Adrenal gland (tissue), 12 donors: ENCODE measurements around the gene PDXDC1. TPM values are rescaled to one million over a fixed set of nuclear protein-coding genes. Genes with fewer than 3 reads are reported as not detected.

ENCODE experiments used
- DNase-seq, 7 donors: peaks; one replicate each; pipeline ENCODE4 v3.0.0-alpha.2; 2019 to 2020
- H3K27ac ChIP-seq, 5 donors: fragments of 200-600 bp; sonication (generic) in 4 of 5; 1 replicate in 3 of 5; 2 replicates in 2 of 5; pipeline versions ENCODE4 v1.5.1 to v1.8.0; 2016 to 2020; ENCODE audit warnings: mild to moderate bottlenecking in 1 of 5
- H3K27me3 ChIP-seq: fragments of 200-600 bp; 2 replicates; pipeline ENCODE4 v1.8.0; 2021
- H3K36me3 ChIP-seq, 2 donors: fragments of 200-600 bp; replicated peaks in 1 of 2; 1 replicate in 1 of 2; 2 replicates in 1 of 2; pipeline versions ENCODE4 v1.5.1 to v1.8.0; 2018 to 2022
- H3K4me1 ChIP-seq, 2 donors: fragments of 200-600 bp; replicated peaks in 1 of 2; 1 replicate in 1 of 2; 2 replicates in 1 of 2; pipeline versions ENCODE4 v1.5.1 to v1.8.0; 2018 to 2021
- H3K4me3 ChIP-seq, 4 donors: fragments of 200-600 bp; sonication (generic) in 3 of 4; one replicate each; pipeline ENCODE4 v1.5.1; 2016 to 2018
- H3K9me3 ChIP-seq, 3 donors: fragments of 200-600 bp; sonication (generic) in 1 of 3; replicated peaks in 1 of 3; 1 replicate in 2 of 3; 2 replicates in 1 of 3; pipeline versions ENCODE4 v1.5.1 to v1.8.0; 2016 to 2021
- POLR2A ChIP-seq, 2 donors: fragments of 450-650 bp; IDR thresholded peaks; one replicate each; pipeline ENCODE4 v1.6.1; 2017; ENCODE audit warnings: antibody characterized with exemption in 2 of 2, mild to moderate bottlenecking in 2 of 2, moderate library complexity in 1 of 2
- WGBS, 4 donors: extraction: QIAGEN DNeasy Blood & Tissue Kit in 2 of 4; methylation state at CpG; one replicate each; pipeline versions ENCODE4 v1.1.5 to v1.1.7; 2013 to 2017; 5-methylcytosine and 5-hydroxymethylcytosine counted together
- intact Hi-C, 2 donors: fragments of 100-400 bp; cut with DNase I; formaldehyde crosslinking; loops; one replicate each; pipeline versions ENCODE4 v1.14.1 to v1.15.0; 2022 to 2023
- polyA plus RNA-seq, 3 donors: library from polyadenylated mRNA; stranded (reverse); fragments of 200-250 nt in 2 of 3; fragments of 350-450 nt in 1 of 3; fragmentation: Illumina TruSeq in 1 of 3; extraction: RNeasy Lipid Tissue Mini Kit (QIAGEN cat#74804) in 1 of 3; gene quantifications; one replicate each; pipeline ENCODE4 v1.2.3, GENCODE V29; 2013 to 2014
- total RNA-seq, 9 donors: library from RNA; depleted of rRNA in 4 of 9; stranded (reverse); fragments of >200 nt in 4 of 9; fragments of 120-200 nt in 1 of 9; fragmentation: NEBNext Ultra II Directional in 1 of 9; extraction: Animal tissue kit (Norgen Biotek cat#: 25700) in 1 of 9; gene quantifications; one replicate each; pipeline versions ENCODE4 v1.1.0 to v1.2.4, GENCODE V29; 2013 to 2023
- TF ChIP-seq, protein P1 (sequence below), 6 experiments: fragments of 450-650 bp in 4 of 6; fragments of 200-600 bp in 2 of 6; sonication (generic) in 1 of 6; IDR thresholded peaks; 1 replicate in 5 of 6; 2 replicates in 1 of 6; pipeline versions ENCODE4 v1.5.1 to v1.8.0; 2016 to 2021; ENCODE audit warnings: antibody characterized with exemption in 6 of 6, mild to moderate bottlenecking in 2 of 6, moderate library complexity in 1 of 6
- donor health status: healthy with polysubstance abuse.
- donor health status: Bipolar disorder and iron deficiency.
- donor health status: DM: yes; HTN: yes; CAD: no.
- donor health status: DM: no; HTN: no; CAD: no.
- donor health status: DM: no; HTN: no; CAD: no.
- donor health status: DM: yes; HTN: yes; CAD: no.

PDXDC1 gene
- total and polyA plus RNA-seq, 12 donors: 38.9 to 81.5 (median 68.2) TPM

GRCh38 chr16:15034266-15035162 is 59.7 kb downstream of the PDXDC1 start:
- TF ChIP-seq POLR2A (IDR thresholded peaks at IDR 0.05): no peak
- TF ChIP-seq, protein P1, sequence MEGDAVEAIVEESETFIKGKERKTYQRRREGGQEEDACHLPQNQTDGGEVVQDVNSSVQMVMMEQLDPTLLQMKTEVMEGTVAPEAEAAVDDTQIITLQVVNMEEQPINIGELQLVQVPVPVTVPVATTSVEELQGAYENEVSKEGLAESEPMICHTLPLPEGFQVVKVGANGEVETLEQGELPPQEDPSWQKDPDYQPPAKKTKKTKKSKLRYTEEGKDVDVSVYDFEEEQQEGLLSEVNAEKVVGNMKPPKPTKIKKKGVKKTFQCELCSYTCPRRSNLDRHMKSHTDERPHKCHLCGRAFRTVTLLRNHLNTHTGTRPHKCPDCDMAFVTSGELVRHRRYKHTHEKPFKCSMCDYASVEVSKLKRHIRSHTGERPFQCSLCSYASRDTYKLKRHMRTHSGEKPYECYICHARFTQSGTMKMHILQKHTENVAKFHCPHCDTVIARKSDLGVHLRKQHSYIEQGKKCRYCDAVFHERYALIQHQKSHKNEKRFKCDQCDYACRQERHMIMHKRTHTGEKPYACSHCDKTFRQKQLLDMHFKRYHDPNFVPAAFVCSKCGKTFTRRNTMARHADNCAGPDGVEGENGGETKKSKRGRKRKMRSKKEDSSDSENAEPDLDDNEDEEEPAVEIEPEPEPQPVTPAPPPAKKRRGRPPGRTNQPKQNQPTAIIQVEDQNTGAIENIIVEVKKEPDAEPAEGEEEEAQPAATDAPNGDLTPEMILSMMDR (IDR thresholded peaks at IDR 0.05): no peak
- peak in 1 of 7 donors; percentile 22 for DNase-seq
- intact Hi-C loops: no loop called here
- Histone ChIP-seq H3K27ac (peak overlapping the region in 1 of 5 donors; percentile 63), H3K4me1 (no peaks in the 10 kb centered on the region), H3K4me3 (no peak overlapping the region), H3K9me3 (no peaks in the 10 kb centered on the region), H3K27me3 (no peaks in the 10 kb centered on the region), H3K36me3 (peaks cover 0 to 85% of the 10 kb centered on the region in 2 donors)
- 76 to 83% (median 82%) methylated on average over 22 to 23 of the region's 23 CpGs for WGBS, 4 donors

GRCh38 chr16:15035163-15035729 is 60.4 kb downstream of the PDXDC1 start:
- Histone ChIP-seq H3K27me3 (no peaks in the 10 kb centered on the region), H3K27ac (peak overlapping the region in 1 of 5 donors; percentile 63), H3K4me1 (no peaks in the 10 kb centered on the region), H3K4me3 (no peak overlapping the region), H3K36me3 (peaks cover 0 to 93% of the 10 kb centered on the region in 2 donors), H3K9me3 (no peaks in the 10 kb centered on the region)
- 83 to 88% (median 83%) methylated on average over 11 to 15 of the region's 15 CpGs for WGBS, 4 donors
- no peak for DNase-seq
- TF ChIP-seq, protein P1 (IDR thresholded peaks at IDR 0.05): no peak
- TF ChIP-seq POLR2A (IDR thresholded peaks at IDR 0.05): no peak
- intact Hi-C loops: no loop called here

DNA sequence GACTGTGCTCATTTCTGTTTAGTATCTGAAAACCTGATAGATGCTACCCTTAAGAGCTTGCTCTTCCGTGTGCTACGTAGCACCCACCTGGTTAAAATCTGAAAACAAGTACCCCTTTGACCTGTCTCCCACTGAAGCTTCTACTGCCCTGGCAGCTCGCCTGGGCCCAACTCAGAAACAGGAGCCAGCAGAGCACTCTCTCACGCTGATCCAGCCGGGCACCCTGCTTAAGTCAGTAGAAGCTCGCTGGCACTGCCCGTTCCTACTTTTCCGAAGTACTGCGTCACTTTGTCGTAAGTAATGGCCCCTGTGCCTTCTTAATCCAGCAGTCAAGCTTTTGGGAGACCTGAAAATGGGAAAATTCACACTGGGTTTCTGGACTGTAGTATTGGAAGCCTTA is 62.2 kb downstream of the PDXDC1 start:
- H3K36me3 ChIP-seq: peaks cover 0 to 88% of the 10 kb centered on the region in 2 donors
- no peak overlapping the region for H3K27ac ChIP-seq
- no peak overlapping the region for H3K4me3 ChIP-seq
- TF ChIP-seq, protein P1 (IDR thresholded peaks at IDR 0.05): no peak
- no peak for TF ChIP-seq POLR2A (IDR thresholded peaks at IDR 0.05)
- DNase-seq: no peak
- H3K27me3 ChIP-seq: no peaks in the 10 kb centered on the region
- H3K9me3 ChIP-seq: no peaks in the 10 kb centered on the region
- H3K4me1 ChIP-seq: peaks cover 0 to 1% of the 10 kb centered on the region in 2 donors
- WGBS, 4 donors: 89 to 93% (median 90%) methylated on average over 10 of the region's 10 CpGs
- intact Hi-C loops: no loop called here

DNA sequence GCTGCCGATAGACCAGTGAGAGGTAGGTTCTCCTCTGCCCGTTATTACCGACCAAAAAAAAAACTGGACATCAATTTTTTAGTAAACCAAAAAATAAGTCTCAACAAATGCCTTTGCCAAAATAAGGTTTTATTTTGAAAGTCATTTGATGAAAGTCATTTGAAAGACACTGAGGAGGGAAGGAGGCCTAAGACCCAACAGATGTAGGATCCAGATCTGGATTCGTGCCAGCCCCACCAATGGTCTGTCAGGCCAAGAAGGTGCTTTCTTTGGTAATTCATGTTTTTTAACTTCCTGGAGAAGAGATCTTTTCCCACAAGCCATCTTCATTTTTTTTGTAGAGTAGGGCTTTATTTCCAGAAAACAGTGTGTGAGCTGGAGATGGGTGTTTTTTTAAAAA is 62.9 kb downstream of the PDXDC1 start:
- 84 to 93% (median 87%) methylated on average over 4 of the region's 4 CpGs for WGBS, 4 donors
- no peak for TF ChIP-seq POLR2A (IDR thresholded peaks at IDR 0.05)
- TF ChIP-seq, protein P1 (IDR thresholded peaks at IDR 0.05): no peak
- no peak overlapping the region for H3K27ac ChIP-seq
- no peaks in the 10 kb centered on the region for H3K9me3 ChIP-seq
- DNase-seq: no peak
- peaks cover 0 to 81% of the 10 kb centered on the region in 2 donors for H3K36me3 ChIP-seq
- H3K4me3 ChIP-seq: no peak overlapping the region
- H3K27me3 ChIP-seq: no peaks in the 10 kb centered on the region
- peaks cover 0 to 4% of the 10 kb centered on the region in 2 donors for H3K4me1 ChIP-seq
- intact Hi-C loops: no loop called here
